T-helper 1 cell (primary cell): ENCODE measurements around the gene FAM117B.
"Not testable (repeated sequence)": the region's sequence is repeated elsewhere in the genome, so short reads cannot be mapped to it uniquely, and the experiment has no call there.

Experiments used
- DNase-seq, 5 donors: peaks; one replicate each; pipeline ENCODE4 v3.0.0-alpha.2; 2012 to 2020

FAM117B gene

DNA sequence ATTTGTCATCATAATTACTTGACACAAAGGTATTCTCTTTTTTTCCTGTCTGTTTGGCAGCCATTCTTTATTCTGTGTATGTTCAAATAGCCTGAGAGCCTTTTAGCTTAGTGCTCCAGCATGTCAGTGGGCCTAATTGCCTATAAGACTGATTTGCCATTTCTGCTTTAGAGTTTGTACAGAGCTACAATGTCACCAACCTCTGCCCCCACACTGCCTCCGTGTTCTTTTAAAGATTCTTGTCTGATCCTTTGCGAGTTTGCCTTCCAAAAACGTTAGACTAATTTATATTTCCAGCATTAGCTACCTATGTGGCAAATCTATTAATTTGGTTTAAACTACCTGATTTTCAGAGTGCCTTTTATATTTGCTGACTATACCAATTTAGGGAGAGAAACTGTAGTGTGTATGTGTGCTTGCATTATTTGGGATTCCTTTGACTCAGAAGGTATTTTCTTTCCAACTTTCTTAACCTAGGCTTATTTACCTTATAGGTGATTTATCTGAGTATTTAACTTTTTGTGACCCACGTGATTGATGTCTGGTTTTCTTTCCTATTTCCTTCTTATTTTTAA lies 70.8 kb downstream of the FAM117B start:
- DNase-seq: no peak

- not testable (repeated sequence) for DNase-seq
These were observed 80.5 kb downstream of the FAM117B start for GRCh38 chr2:202714971-202715935.

DNA sequence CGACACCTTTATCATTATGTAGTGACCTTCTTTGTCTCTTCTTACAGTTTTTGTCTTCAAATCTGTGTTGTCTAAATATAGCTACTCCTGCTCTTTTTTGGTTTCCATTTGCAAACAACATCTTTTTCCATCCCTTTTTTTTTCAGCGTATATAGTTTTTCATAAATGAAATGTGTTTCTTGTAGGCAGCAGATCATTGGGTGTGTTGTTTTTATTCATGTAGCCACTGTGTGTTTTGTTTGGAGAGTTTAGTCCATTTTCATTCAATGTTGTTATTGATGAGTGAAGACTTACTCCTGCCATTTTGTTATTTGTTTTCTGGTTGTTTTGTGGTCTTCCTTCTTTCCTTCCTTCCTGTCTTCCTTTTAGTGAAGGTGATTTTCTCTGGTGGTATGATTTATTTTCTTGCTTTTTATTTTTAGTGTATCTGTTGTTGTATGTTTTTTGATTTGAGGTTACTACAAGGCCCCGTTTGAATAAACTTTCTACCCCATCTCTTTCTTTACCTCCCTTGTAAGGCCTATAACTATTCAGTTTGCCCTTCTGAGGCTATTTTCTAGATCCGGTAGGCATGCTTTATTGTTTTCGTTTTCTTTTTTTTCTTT lies 81.4 kb downstream of the FAM117B start:
- DNase-seq: no peak

DNA sequence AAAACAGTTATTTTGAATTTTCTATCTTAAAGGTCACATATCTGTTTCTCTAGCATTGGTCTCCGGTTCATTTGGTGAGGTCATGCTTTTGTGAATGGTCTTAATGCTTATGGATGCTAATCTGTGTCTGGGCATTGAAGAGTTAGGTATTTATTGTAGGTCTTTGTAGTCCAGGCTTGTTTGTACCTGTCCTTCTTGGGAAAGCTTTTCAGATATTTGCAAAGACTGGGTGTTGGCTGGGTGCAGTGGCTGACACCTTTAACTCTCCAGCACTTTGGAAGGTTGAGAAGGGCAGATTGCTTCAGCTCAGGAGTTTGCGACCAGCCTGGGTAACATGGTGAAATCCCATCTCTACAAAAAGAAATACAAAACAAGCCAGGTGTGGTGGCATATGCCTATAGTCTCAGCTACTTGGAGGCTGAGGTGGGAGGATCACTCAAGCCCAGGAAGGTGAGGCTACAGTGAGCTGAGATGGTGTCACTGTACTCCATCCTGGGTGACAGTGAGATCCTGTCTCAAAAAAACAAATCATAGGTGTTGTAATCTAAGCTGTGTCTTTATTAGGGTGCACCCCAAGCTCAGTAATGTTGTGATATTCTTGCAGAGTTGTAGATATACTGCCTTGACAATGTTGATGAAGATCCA lies 82.3 kb downstream of the FAM117B start:
- DNase-seq: no peak

GRCh38 chr2:202717598-202718310 lies 83.0 kb downstream of the FAM117B start:
- DNase-seq: no peak

- no peak for DNase-seq
These were observed 83.8 kb downstream of the FAM117B start for GRCh38 chr2:202718614-202719013.

- no peak for DNase-seq
These were observed 85.5 kb downstream of the FAM117B start for GRCh38 chr2:202720226-202720625.

DNA sequence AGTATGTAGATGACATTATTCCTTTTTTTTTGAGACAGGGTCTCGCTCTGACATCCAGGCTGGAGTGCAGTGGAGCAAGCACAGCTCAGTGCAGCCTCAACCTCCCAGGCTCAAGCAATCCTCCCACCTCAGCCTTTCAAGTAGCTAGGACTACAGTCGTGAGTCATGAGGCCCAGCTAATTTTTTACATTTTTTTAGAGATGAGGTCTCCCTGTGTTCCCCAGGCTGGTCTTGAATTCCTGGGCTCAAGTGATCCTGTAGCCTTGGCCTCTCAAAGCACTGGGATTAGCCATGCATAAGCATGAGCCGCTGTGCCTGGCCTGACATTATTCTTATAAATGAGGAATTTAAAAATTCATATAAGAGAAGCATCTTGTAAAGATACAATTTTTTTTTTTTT lies 86.9 kb downstream of the FAM117B start:
- no peak for DNase-seq

DNA sequence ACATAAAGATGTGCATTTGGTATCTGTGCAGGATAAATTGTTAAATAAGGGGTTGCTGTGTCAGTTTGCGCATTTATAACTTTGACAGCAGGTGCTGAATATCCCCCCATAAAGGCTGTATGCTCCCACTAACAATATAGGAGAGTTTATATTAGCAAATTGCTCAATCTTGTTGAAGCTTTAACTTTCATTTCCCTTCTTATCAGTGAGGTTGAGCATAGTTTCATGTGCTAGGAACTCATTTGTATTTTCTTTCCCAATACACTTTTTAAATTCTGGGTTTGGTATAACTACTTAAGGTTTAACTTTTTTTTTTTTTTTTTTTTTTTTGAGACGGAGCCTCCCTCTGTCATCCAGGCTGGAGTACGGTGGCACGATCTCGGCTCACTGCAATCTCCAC lies 89.0 kb downstream of the FAM117B start:
- no peak for DNase-seq

- no peak for DNase-seq
These were observed 91.3 kb downstream of the FAM117B start for GRCh38 chr2:202726070-202726469.

- no peak for DNase-seq
These were observed 102.1 kb downstream of the FAM117B start for GRCh38 chr2:202736826-202737225.

DNA sequence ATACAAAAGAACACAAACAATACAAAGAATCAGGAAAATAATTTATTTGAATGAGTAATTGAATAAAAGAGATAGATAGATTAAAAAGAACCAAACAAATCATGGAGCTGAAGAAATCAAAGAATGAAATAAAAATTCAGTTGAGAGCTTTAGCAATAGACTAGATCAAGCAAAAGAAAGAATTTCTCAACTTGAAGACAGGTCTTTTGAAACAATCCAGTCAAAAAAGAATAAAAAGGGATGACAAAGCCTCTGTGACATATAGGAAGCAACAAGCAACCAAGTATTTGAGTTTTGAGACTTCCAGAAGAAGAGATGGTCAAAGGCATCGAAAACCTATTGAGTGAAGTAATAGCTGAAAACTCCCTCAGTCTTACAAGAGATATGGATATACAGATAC lies 108.8 kb downstream of the FAM117B start:
- no peak for DNase-seq

DNA sequence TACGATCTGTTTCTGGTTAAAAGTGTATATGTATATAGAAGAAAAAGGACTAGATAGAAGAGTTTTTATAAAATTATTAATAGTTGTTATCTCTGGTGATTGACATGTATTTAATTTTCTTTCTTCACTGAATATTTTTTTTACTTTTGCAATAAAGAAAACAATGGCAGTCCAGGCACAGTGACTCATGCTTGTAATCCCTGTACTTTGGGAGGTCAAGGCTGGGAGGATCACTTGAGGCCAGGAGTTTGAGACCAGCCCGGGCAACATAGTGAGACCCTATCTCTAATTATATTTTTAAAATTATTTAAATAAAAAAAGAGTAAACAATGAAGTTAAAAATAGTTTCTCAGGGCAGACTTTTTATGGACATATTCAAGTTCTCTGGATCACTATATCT lies 114.7 kb downstream of the FAM117B start:
- DNase-seq: no peak

GRCh38 chr2:202750763-202751427 lies 116.1 kb downstream of the FAM117B start:
- DNase-seq: no peak

GRCh38 chr2:202752071-202752470 lies 117.3 kb downstream of the FAM117B start:
- no peak for DNase-seq

DNA sequence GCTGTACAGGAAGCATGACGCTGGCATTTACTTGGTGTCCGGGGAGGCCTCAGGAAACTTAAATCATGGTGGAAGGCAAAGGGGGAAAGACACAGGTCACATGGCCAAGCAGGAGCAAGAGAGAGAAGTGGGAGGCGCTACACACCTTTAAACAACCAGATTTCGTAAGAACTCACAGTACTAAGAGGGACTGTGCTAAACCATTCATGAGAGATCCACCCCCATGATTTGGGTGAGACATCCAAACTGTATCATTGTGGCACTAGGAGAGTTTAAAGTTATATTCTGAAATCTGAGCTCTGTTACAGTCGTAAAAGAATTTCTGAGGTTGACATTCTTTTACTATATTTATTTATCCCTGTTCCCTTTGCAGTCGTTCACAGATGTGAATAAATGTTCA lies 120.2 kb downstream of the FAM117B start:
- DNase-seq: no peak

DNA sequence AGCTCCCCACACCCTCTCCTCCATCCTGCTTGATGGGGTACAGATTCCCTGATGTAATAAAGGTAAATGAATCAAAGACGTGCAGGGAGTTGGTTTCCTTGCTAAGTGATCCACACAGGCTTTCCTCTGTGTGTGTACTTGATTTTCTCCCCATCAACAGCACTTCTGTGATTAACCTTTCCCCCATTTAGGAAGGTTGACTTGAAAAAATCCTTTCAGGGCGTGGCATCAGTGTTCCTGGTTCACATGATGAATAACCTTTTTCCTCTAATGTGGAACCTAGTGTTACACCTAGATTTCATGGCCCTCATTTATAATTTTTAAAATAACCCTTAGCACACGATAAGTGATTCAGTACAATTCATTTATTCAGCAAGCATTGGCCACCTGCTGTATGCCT lies 121.8 kb downstream of the FAM117B start:
- DNase-seq: no peak

- DNase-seq: no peak
These were observed 122.6 kb downstream of the FAM117B start for GRCh38 chr2:202757339-202757738.

DNA sequence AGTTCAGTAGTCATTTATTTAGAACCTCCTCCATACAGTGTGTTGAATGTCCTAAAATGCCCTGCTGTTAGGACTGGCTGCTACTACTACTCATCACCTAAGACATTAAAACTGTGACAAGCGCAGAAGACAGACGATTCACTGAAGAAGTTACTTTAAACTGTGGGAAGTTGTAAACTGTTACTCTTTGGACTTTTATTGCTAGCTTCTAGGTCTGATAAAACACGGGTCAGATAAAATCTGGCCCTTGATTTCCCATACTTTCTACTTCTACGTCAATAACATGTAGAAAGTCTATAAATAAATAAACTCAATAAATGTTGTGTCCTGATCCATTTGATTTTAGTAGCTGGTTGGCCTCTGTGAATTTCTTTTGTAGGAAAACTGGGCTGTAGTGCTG lies 123.4 kb downstream of the FAM117B start:
- no peak for DNase-seq

GRCh38 chr2:202758604-202759003 lies 123.8 kb downstream of the FAM117B start:
- DNase-seq: no peak

GRCh38 chr2:202760848-202761247 lies 126.1 kb downstream of the FAM117B start:
- no peak for DNase-seq

DNA sequence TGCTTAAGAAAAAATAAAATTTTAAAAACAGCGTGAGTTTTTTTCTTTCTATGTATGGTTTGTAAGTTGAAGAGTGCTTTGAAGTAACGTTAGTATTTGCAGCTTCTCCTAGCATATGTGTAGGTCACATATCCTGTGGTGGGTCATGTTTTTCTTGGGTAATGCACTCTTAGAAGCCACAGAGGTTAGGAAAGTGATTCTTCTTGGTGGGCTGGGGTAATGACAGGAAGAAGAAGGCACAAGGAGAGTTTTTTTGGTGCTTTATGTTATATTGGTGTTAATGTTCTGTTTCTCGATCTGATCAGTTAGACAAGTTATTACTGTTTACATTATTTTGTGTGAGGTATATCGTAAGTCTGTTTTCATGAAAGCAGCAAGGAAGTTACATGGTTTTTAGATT lies 127.8 kb downstream of the FAM117B start:
- no peak for DNase-seq
